GM21423 (cell line): ENCODE results near the gene RMDN2.
"Not testable (repeated sequence)": the region's sequence is repeated elsewhere in the genome, so short reads cannot be mapped to it uniquely, and the experiment has no call there.

Source experiments
- ATAC-seq: cut with Tn5 transposase; IDR thresholded peaks from one replicate; pipeline ENCODE4 v1.9.1; 2021; ENCODE audit warnings: mild to moderate bottlenecking, moderate library complexity; ENCODE audit not compliant: unreplicated experiment

RMDN2 gene

GRCh38 chr2:37928377-37928776, 3.3 kb downstream of the RMDN2 start:
- ATAC-seq: no peak

DNA sequence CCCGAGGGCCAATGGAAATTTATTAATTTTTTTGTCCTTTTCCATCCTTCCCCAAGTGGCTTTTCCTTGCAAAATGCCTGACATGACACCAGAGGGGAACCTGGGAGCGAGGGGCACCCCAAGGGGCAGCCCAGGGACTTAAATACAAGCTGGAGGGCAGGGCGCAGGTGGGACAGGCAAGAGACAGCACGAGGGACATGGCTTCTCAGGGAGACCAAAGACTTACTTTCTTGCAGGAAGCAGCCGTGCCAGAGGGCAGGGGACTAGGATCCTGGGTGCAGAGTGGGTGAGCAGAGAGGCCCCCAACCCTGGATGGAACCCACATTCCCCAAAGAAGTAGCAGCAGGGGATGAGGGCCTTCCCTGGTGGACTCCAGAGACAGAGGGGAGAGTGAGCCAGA, 5.3 kb downstream of the RMDN2 start:
- not testable (repeated sequence) for ATAC-seq

DNA sequence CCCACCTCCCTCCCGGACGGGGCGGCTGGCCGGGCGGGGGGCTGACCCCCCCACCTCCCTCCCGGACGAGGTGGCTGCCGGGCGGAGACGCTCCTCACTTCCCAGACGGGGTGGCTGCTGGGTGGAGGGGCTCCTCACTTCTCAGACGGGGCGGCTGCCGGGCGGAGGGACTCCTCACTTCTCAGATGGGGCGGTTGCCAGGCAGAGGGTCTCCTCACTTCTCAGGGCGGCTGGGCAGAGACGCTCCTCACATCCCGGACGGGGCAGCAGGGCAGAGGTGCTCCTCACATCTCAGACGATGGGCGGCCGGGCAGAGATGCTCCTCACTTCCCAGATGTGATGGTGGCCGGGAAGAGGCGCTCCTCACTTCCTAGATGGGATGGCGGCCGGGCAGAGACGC, 7.8 kb downstream of the RMDN2 start:
- ATAC-seq: not testable (repeated sequence)

- peak; percentile 94 for ATAC-seq
Observed at GRCh38 chr2:37934591-37935513, 9.8 kb downstream of the RMDN2 start.

DNA sequence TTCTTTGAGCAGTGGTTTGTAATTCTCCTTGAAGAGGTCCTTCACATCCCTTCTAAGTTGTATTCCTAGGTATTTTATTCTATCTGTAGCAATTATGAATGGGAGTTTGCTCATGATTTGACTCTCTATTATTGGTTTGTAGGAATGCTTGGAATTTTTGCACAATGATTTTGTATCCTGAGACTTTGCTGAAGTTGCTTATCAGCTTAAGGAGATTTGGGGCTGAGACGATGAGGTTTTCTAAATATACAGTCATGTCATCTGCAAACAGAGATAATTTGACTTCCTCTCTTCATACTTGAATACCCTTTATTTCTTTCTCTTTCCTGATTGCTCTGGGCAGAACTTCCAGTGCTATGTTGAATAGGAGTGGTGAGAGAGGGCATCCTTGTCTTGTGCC, 12.5 kb downstream of the RMDN2 start:
- ATAC-seq: not testable (repeated sequence)

DNA sequence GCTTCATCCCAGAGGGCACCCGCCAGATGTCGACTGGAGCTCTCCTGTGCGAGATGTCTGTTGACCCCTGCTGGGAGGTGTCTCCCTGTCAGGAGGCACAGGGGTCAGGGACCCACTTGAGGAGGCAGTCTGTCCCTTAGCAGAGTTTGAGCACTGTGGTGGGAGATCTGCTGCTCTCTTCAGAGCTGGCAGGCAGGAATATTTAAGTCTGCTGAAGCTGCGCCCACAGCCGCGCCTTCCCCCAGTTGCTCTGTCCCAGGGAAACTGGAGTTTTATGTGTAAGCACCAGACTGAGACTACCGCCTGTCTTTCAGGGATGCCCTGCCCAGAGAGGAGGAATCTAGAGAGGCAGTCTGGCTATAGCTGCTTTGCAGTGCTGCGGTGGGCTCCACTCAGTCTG, 16.2 kb downstream of the RMDN2 start:
- not testable (repeated sequence) for ATAC-seq

DNA sequence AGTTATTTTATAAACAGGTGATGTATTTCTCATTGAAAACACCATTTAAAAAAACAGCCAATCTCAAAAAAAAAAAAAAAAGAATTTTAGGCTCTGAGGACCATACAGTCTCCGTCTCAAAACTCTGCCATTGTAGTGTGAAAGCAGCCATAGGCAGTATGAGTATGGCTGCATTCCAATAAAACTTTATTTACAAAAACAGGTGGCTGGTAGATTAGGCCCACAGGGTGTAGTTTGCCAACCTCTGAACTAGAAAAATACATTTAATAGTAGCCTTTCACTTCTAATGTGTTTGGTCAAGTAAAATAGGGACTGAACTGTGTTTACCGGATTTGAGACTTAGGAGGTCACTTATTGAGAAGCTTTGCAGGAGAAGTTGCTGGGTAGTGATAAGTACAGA, 19.2 kb downstream of the RMDN2 start:
- no peak for ATAC-seq

DNA sequence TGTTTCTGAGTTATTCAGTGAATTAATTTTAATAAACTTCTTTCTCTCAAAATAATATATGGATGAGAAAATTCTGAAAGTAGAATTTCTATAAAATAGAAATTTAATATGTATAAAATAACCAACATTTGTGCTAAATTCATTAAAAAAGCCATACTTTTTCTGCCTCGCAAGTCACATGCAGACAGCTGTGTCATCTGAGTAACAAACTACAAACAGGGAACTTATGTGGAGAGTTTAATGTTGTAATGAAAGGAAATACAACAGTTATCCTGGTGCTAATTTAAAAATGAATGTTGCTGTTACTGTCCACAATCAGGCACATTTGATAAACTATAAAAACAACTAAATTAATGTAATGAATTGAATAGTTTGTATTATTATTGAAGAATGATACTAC, 22.2 kb downstream of the RMDN2 start:
- ATAC-seq: no peak

DNA sequence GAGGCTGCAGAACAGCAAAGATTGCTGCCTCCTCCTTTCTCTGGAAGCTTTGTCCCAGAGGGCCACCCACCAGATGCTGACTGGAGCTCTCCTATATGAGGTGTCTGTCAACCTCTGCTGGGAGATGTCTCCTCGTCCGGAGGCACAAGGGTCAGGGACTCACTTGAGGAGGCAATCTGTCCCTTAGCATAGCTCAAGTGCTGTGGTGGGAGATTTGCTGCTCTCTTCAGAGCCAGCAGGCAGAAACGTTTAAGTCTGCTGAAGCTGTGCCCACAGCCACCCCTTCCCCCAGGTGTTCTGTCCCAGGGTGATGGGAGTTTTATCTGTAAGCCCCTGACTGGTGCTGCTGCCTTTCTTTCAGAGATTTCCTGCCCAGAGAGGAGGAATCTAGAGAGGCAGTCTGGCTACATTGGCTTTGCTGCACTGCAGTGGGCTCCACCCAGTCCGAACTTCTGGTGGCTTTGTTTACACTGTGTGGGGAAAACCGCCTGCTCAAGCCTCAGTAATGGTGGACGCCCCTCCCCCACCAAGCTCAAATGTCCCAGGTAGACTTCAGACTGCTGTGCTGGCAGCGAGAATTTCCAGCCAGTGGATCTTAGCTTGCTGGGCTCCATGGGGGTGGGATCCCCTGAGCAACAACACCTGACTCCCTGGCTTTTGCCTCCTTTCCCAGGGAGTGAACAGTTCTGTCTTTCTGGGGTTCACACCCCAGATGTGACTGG, 37.1 kb downstream of the RMDN2 start:
- not testable (repeated sequence) for ATAC-seq

GRCh38 chr2:37962740-37963121, 37.6 kb downstream of the RMDN2 start:
- ATAC-seq: not testable (repeated sequence)

DNA sequence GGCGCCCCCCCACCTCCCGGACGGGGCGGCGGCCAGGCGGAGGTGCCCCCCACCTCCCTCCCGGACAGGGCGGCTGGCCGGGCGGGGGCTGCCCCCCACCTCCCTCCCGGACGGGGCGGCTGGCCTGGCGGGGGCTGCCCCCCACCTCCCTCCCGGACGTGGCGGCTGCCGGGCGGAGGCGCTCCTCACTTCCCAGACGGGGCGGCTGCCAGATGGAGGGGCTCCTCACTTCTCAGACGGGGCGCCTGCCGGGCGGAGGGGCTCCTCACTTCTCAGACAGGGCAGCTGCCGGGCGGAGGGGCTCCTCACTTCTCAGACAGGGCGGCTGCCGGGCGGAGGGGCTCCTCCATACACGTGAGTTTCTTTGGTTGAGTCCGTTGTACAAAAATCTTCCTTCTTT, 38.8 kb downstream of the RMDN2 start:
- not testable (repeated sequence) for ATAC-seq

DNA sequence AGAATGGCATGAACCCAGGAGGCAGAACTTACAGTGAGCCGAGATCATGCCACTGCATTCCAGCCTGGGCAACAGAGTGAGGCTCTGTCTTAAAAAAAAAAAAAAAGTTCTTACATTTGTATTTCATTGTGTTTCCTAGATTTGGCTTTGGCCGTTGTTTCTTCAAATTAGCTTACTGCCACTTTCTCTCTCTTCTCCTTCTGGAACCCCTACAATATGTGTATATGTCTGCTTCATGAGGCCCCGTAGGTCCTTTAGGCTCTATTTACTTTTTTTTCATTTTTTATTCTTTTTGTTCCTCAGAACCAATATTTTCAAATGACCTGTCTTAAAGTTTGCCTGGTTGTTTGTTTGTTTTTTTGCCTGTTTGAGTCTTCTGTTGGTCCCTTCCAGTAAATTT, 41.2 kb downstream of the RMDN2 start:
- no peak for ATAC-seq

- ATAC-seq: no peak
Observed at GRCh38 chr2:37969731-37970130, 44.6 kb downstream of the RMDN2 start.

GRCh38 chr2:37971971-37972370, 46.9 kb downstream of the RMDN2 start:
- ATAC-seq: no peak

GRCh38 chr2:37973615-37974353, 48.7 kb downstream of the RMDN2 start:
- ATAC-seq: no peak

DNA sequence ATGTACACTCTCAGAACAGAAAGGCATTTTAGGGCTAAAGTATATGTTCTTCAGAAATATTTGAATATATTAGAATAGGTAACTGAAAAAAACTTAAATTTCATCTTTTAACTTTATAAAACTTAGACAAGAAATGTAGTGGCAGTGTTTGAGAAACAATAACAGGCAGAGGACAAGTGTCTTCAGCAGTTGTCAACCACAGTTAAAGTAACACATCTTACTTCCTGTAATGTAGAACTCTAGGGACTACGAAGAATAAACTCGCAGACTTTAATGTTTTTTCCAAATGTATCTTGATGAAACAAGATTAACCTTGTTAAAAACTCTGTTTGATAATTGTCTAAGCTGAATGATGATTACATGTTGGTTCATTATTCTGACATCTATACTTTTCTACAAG, 50.7 kb downstream of the RMDN2 start:
- no peak for ATAC-seq

DNA sequence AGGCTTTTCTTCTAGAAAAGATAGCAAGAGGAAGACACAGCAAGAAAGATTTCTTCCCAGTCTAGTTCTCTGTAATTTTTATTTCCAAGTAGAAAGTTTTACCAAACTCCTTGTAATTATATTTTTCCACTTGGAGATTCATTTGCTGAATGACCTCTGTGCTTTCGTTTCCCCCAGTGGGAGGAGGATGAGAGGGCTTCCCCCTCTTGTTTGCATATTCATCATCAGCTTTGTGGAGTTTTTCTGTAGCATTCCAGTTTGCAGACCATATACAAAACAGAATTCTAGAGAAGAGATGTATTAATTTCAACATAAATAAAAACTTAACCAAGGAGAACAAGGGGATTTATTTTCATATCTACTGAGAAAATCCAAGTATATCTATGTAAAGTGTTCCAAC, 51.3 kb downstream of the RMDN2 start:
- ATAC-seq: no peak

DNA sequence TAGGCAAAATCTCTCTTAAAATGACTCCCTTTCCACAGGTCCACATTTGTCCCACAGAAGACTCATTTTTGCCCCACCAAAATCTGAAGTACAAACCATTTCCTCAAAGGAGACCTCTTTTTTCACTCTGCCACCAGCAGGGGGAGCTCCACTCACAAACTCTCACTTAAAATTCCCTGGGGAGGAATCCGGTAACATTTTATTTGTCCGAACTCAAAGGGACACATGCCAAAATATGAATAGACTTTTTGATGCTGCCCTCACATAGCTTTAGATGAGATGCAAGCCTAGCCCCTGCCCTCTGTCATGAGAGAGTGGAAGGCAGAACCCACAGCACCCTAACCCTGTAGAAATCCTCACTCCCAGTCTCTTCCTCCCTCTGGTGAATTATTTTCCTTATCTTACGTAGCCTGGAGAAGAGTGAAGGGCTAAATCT, 57.1 kb downstream of the RMDN2 start:
- no peak for ATAC-seq

DNA sequence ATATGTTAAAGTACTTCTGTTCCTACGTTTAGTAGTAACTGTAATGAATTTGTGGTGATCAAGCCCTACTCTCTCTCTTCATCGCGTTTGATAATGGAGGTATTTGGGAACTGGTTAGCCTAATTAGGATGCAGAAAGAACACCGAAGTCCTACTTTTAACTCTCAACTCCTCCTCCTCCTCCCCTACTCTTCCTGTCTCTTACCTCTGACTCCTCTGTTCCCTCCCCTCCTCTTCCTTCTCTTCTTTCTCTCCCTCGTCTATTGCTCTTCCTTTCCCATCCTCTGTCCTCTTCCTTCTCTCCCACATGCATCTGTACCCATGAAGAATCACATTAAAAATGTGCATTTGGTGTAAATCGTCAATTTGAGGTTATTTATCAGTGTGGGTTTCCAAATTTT, 57.8 kb downstream of the RMDN2 start:
- ATAC-seq: no peak

- ATAC-seq: no peak
Observed at GRCh38 chr2:37983719-37984118, 58.6 kb downstream of the RMDN2 start.

GRCh38 chr2:37984176-37984575, 59.1 kb downstream of the RMDN2 start:
- ATAC-seq: no peak
